ENCODE measurements around the gene PPFIA3.
"Not testable (repeated sequence)": the region's sequence is repeated elsewhere in the genome, so short reads cannot be mapped to it uniquely, and the experiment has no call there.

The PPFIA3 gene

GRCh38 chr19:49103331-49104085, 15.8 kb upstream of the PPFIA3 start:
- DNase-seq (ENCODE audit: low read depth), result no peak

- DNase-seq (ENCODE audit: low read depth), result no peak
These were observed 15.0 kb upstream of the PPFIA3 start for GRCh38 chr19:49104229-49104864.

GRCh38 chr19:49106648-49107135, 12.7 kb upstream of the PPFIA3 start:
- DNase-seq (ENCODE audit: low read depth), result no peak

GRCh38 chr19:49107625-49108459, 11.5 kb upstream of the PPFIA3 start:
- DNase-seq (ENCODE audit: low read depth), result no peak

GRCh38 chr19:49109051-49109450, 10.3 kb upstream of the PPFIA3 start:
- DNase-seq (ENCODE audit: low read depth), result no peak

- DNase-seq (ENCODE audit: low read depth), result no peak
These were observed 9.6 kb upstream of the PPFIA3 start for GRCh38 chr19:49109569-49110233.

- no peak for DNase-seq (ENCODE audit: low read depth)
These were observed 8.8 kb upstream of the PPFIA3 start for GRCh38 chr19:49110567-49110966.

GRCh38 chr19:49111218-49111998, 7.9 kb upstream of the PPFIA3 start:
- DNase-seq (ENCODE audit: low read depth), result no peak

- peak; percentile 72 for DNase-seq (ENCODE audit: low read depth)
These were observed 5.3 kb upstream of the PPFIA3 start, which contains the start of gene LIN7B for GRCh38 chr19:49113762-49114629. LIN7B (plus strand) TSS chr19:49114370; CDS start chr19:49114405, 35 bp downstream.

- DNase-seq (ENCODE audit: low read depth), result no peak
These were observed 4.5 kb upstream of the PPFIA3 start for GRCh38 chr19:49114630-49115363.

GRCh38 chr19:49116544-49116943, 2.8 kb upstream of the PPFIA3 start:
- no peak for DNase-seq (ENCODE audit: low read depth)

GRCh38 chr19:49117677-49118564, 1.4 kb upstream of the PPFIA3 start:
- no peak for DNase-seq (ENCODE audit: low read depth)

- peak; percentile 95 for DNase-seq (ENCODE audit: low read depth)
These were observed 556 bp upstream of the PPFIA3 start, which contains the start of gene C19orf73 for GRCh38 chr19:49118565-49119410. C19orf73 (minus strand) TSS chr19:49119143; CDS start chr19:49119022, 121 bp downstream.

GRCh38 chr19:49120325-49120683, 960 bp downstream of the PPFIA3 start:
- no peak for DNase-seq (ENCODE audit: low read depth)

- DNase-seq (ENCODE audit: low read depth), result no peak
These were observed 1.5 kb downstream of the PPFIA3 start for GRCh38 chr19:49120868-49121267.

- not testable (repeated sequence) for DNase-seq (ENCODE audit: low read depth)
These were observed 2.5 kb downstream of the PPFIA3 start for GRCh38 chr19:49121841-49122240.

GRCh38 chr19:49123285-49123684, 3.9 kb downstream of the PPFIA3 start:
- not testable (repeated sequence) for DNase-seq (ENCODE audit: low read depth)
